Inferior parietal cortex (tissue), 1 donor: ENCODE results near the gene HSD3B2.

ENCODE experiments used
- DNase-seq: peaks from one replicate; pipeline ENCODE4 v3.0.0-alpha.2; 2016; ENCODE audit errors: extremely low spot score

The HSD3B2 gene

DNA sequence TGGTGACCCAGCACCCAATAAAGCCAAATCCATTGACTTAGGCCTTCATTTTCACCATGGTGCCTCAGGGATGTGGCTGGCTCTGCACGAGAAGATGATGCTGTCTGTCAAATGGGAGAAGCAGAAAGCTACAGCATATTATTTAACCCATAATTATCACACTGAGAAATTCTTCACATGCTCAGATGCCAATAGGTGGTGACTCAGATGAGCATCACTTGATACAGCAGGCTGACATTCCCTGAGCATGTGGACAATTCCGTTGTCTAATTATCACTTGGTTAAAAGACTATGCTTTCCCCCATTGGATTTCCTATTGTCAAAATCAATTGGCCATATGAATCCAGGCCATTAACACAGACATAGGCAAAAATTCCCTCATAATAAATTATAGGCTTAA, 48.0 kb downstream of the HSD3B2 start:
- DNase-seq, result no peak

DNA sequence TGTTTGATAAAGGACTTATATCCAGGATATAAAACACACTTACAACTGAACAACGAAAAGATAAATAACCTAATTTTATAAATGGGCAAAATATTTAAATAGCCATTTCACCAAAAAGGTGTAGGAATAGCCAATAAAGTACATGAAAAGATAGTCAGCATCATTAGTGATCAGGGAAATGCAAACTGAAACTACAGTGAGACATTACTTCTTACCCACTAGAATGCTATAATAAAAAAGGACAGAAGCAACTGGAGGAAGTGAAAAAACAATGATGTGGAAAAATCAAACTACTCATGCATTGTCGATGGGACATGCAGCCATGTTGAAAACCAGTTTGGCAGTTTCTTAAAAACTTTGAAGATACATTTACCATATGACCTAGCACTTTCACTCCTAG, 48.6 kb downstream of the HSD3B2 start:
- DNase-seq, result no peak

DNA sequence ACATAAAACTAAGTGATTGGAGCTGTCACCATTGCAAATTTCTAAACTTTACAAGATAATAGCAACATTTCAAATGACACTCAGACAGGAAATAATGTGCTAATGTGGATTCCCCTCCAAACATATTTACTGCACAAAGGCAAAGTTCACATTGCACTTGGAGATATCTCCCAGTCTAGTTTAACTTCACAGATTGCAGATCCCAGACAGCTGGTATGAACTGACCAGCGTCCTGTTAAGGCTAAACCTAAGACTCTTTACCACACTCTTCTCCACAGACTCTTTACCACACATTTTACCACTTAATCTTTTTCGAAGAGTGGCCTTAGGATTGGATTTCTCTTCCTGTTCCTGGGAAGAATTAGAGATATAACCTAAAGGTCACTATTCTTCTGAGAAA, 51.5 kb downstream of the HSD3B2 start:
- no peak for DNase-seq

DNA sequence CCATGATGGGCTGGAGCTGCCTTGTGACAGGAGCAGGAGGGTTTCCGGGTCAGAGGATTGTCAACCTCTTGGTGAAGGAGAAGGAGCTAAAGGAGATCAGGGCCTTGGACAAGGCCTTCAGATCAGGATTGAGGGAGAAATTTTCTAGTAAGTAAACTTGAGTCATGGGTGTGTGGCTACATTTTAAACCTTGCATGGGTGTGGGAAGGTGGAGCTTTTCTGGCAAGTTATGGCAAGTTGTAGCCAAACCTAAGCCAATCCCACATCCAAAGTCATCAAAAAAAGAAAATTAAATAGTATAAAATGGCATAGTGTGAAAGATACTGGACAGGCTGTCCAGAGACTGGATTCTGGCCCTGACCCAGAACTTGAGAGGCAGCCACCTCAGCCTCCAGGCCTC, 52.3 kb downstream of the HSD3B2 start:
- no peak for DNase-seq

DNA sequence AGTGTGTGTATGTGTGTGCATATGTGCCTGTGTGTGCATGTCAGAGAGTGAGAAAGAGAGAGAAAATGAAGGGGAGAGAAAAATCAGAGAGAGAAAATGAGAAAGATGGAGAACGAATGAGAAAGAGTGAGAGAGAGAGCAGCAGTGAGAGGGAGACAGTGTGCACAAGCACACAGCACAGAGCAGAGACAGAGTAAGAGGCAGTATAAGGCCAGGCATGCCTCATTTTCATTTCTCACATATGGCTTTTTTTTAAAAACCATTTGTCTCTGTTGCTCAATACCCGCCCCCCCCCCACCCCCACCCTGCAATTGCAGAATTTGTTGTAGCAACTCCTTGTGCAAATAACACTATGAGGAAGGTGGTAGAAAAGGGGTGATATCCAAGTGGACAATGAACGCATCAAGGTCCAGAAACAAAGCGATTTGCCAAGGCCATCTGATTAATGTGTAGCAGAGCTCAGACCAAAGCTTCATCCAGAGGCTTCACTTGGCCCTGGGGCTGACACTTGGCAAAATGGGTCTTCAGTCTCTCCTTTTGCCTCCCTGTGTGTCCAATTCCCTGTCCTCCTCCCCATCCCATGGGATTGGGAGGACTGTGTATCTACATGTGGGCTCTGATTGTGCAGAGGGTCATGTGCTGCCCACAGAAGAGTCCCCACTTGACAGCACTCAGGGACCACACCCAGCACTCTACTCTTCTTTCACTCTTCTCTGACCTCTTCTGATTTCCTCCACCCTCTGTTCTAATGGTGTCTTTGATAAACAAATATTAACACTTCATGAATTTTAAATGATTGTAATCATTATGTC, 53.1 kb downstream of the HSD3B2 start:
- no peak for DNase-seq

DNA sequence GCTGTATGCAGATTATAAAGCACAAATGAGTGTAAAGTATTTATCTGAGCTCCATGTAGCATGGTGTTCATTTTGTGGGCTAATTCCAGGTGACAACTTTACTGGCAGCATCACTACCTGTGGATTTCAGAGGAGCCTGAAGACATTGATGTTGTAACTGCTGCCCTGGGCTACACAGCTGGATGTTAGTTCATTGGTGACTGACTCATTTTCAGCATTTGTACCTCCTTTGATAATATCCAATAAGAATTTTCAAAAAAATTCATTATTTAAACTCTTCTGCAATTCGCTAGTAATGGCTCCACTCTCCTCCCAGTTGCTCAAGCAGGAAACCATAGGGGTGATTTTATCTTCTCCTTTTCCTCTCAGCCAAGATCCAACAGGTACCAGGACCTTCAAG, 54.8 kb downstream of the HSD3B2 start:
- DNase-seq, result no peak

DNA sequence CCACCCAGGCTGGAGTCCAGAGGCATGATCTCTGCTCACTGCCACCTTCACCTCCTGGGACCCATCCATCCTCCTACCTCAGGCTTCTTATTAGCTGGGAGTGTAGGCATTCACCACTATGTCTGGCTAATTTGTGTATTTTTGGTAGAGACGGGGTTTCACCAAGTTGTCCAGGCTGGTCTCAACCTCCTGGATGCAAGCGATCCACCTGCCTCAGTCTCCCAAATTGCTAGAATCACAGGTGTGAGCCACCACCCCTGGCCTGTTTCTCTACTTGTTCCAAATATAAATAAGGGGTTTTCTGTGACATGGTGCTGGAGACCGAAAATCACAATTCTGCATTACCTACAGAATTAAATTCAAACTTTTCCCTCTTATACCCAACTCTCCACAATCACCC, 55.4 kb downstream of the HSD3B2 start:
- DNase-seq, result no peak

DNA sequence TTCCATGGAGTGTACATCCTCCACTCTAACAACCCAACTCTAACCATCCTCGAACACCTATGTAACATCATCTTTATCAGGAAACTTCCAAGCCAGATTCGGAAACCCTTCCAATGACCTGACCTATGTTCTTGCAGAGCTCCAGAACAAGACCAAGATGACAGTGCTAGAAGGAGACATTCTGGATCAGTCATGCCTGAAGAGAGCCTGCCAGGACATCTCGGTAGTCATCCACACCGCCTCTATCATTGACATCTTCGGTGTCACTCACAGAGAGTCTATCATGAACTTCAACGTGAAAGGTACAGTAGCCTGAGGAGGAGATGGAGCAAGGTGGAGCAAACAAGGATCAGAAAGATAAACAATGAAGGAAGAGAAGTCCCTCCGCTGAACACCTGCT, 56.0 kb downstream of the HSD3B2 start:
- no peak for DNase-seq

DNA sequence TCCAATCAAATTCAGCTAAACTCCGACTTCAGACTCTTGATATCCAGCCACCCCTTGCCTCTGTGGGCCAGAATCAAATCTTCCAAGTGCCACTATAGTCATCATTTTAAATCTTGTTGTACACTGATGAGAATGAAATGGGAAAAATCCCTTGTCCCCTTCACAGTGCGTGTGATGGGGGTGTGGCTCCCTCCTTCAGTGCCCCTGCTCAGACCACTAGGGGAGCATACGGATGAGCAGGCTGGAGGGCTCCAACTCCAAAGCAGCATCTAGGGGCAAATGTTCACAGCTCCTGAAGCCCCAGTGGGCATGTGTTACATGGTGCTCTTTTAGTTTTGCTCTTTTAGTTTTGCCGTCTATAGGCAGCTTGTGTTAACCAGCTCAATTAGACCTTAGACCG, 56.6 kb downstream of the HSD3B2 start:
- no peak for DNase-seq

DNA sequence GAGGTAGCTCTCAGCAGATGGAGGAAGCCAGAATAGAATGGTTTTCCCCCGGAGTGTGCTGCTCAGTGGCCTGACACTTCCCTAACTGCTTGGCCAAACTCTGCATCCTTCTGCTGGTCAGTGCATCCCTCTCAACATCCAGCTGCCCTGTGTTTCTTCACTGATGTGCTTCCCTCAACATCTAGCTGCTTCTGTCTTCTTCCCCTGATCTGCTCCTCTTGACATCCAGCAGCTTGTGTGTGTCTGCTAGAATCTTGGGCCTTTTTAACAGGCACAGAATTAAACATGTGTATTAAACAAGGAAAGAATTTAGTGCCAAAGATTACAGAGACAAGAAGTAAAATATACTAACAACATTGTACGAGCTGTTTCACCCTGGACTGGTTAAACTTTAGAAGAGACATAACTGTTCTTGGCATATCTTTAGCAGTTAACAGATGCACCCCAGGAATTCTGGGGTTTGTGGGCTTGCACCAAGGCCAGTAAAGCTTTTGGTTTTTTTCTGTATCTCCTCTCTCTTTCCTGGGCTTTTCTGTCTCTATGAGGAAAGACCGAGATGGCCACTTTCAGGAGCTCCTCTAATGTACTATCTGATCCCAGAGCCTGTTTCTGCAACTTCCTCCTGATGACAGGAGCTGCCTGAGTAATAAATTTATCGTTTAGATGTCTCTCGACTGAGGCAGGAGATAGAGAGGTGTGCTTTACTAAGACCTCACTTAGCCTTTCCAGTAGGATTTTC, 57.3 kb downstream of the HSD3B2 start:
- DNase-seq, result no peak
